GM19238 (cell line): ENCODE measurements around the gene NOS3.
"Not testable (repeated sequence)": the region's sequence is repeated elsewhere in the genome, so short reads cannot be mapped to it uniquely, and the experiment has no call there.

ENCODE experiments used
- DNase-seq: peaks from one replicate; pipeline ENCODE4 v3.0.0; 2011; ENCODE audit warnings: low spot score; ENCODE audit not compliant: insufficient read length

NOS3 gene

GRCh38 chr7:151035026-151035717 lies 44.4 kb downstream of the NOS3 start:
- no peak for DNase-seq

- DNase-seq: no peak
Observed at GRCh38 chr7:151035902-151036301, 45.1 kb downstream of the NOS3 start.

GRCh38 chr7:151038951-151039849 lies 48.4 kb downstream of the NOS3 start:
- DNase-seq: no peak

- DNase-seq: no peak
Observed at GRCh38 chr7:151039850-151040548, 49.2 kb downstream of the NOS3 start.

- no peak for DNase-seq
Observed at GRCh38 chr7:151040616-151041375, 50.0 kb downstream of the NOS3 start.

GRCh38 chr7:151043449-151043848 lies 52.6 kb downstream of the NOS3 start:
- DNase-seq: not testable (repeated sequence)

- DNase-seq: no peak
Observed at GRCh38 chr7:151043959-151044358, 53.1 kb downstream of the NOS3 start.

- DNase-seq: no peak
Observed at GRCh38 chr7:151045262-151045661, 54.4 kb downstream of the NOS3 start.

GRCh38 chr7:151045967-151046366 lies 55.1 kb downstream of the NOS3 start:
- no peak for DNase-seq

- no peak for DNase-seq
Observed at GRCh38 chr7:151046603-151047573, 56.1 kb downstream of the NOS3 start.

GRCh38 chr7:151047976-151048815 lies 57.4 kb downstream of the NOS3 start, which contains the start of gene ASIC3:
Gene ASIC3 (plus strand): TSS chr7:151048531. CDS start chr7:151048886, 355 bp downstream.
- DNase-seq: no peak

- DNase-seq: no peak
Observed at GRCh38 chr7:151048911-151049463, 58.2 kb downstream of the NOS3 start.

GRCh38 chr7:151051108-151051507 lies 60.3 kb downstream of the NOS3 start:
- no peak for DNase-seq

GRCh38 chr7:151053096-151053495 lies 62.3 kb downstream of the NOS3 start:
- no peak for DNase-seq

- DNase-seq: no peak
Observed at GRCh38 chr7:151053751-151054150, 62.9 kb downstream of the NOS3 start.

GRCh38 chr7:151056283-151056665 lies 65.5 kb downstream of the NOS3 start:
- no peak for DNase-seq

GRCh38 chr7:151056666-151057505 lies 66.1 kb downstream of the NOS3 start:
- DNase-seq: no peak

- DNase-seq: no peak
Observed at GRCh38 chr7:151057506-151057988, 66.7 kb downstream of the NOS3 start, which contains the start of gene CDK5. Gene CDK5 (minus strand): TSS chr7:151057897. CDS start chr7:151057848, 49 bp downstream.
